ENCODE data around the gene RAB11FIP5. TPM values are rescaled to one million over a fixed set of nuclear protein-coding genes. Genes with fewer than 3 reads are reported as not detected.

The RAB11FIP5 gene
- total and polyA plus RNA-seq, 2 donors (not counting 3 experiments of a cell fraction or from before 2014, with no cell fraction given) = 36.6 to 47.0 TPM

- Histone ChIP-seq H3K79me2 (ENCODE audit: control insufficient read depth, insufficient read depth, low read length) (peaks cover 96% of the 10 kb centered on the region), H3K9ac (replicated peaks; ENCODE audit: extremely low read depth, insufficient read depth, low read length) (no peak overlapping the region), H3K4me1 (ENCODE audit: control insufficient read depth, extremely low read depth, insufficient read depth, low read length) (peaks cover 34% of the 10 kb centered on the region), H3K4me3 (replicated peaks in 1 of 3; ENCODE audit: insufficient read depth in 1 of 3, low read depth in 1 of 3, low read length in 3 of 3) (no peak overlapping the region), H3K9me1 (replicated peaks; ENCODE audit: control insufficient read depth, extremely low read depth, insufficient read depth, low read length) (no peaks in the 10 kb centered on the region), H3K9me3 (replicated peaks; ENCODE audit: control insufficient read depth, insufficient read depth, low read length) (no peaks in the 10 kb centered on the region), H2AFZ (ENCODE audit: low read depth, low read length) (no peak overlapping the region), H3K36me3 (ENCODE audit: control insufficient read depth in 2 of 2, extremely low read depth in 1 of 2, insufficient read depth in 2 of 2, low read length in 2 of 2) (peaks cover 0 to 4% of the 10 kb centered on the region in 2 experiments), H3K4me2 (ENCODE audit: insufficient read depth, low read length) (no peak overlapping the region), H3K27me3 (ENCODE audit: control insufficient read depth in 2 of 2, insufficient read depth in 2 of 2, low read length in 2 of 2) (no peaks in the 10 kb centered on the region), H4K20me1 (replicated peaks; ENCODE audit: control insufficient read depth, extremely low read depth, insufficient read depth, low read length) (no peaks in the 10 kb centered on the region), H3K27ac (ENCODE audit: insufficient read depth, low read depth, low read length) (no peak overlapping the region)
- intact Hi-C loops (cut with micrococcal nuclease) = no loop called here
- dilution Hi-C loops (cut with MboI; ENCODE audit: extremely low pct_ligation_motif_present, low sequenced_read_pairs) = no loop called here
- POLR2A ChIA-PET = no interaction called here
- CTCF ChIA-PET = interaction anchor here (2.7 kb wide), 1 partner anchor 212 kb away, joined by 8 read pairs; no protein-coding TSS in a partner anchor
- FAIRE-seq (no peak), DNase-seq (ENCODE audit: low read depth, low spot score) (no peak)
- BruUV-seq (replicated peaks) = no TSS peak
- no peak for TF ChIP-seq MYC (IDR thresholded peaks at IDR 0.05; ENCODE audit: low read depth, low read length)
- no peak for TF ChIP-seq FOS (IDR thresholded peaks at IDR 0.05; ENCODE audit: borderline replicate concordance, insufficient read depth, low read length)
- no peak for TF ChIP-seq POLR2AphosphoS5 (IDR thresholded peaks at IDR 0.05; ENCODE audit: insufficient read depth, low read depth, low read length)
- no peak for TF ChIP-seq MAX (IDR thresholded peaks at IDR 0.05; ENCODE audit: insufficient read depth, insufficient read length)
Observed at GRCh38 chr2:73105511-73105971, 7.2 kb downstream of the RAB11FIP5 start.

GRCh38 chr2:73104933-73105332 is 7.8 kb downstream of the RAB11FIP5 start:
- Histone ChIP-seq H3K9me1 (replicated peaks; ENCODE audit: control insufficient read depth, extremely low read depth, insufficient read depth, low read length) (no peaks in the 10 kb centered on the region), H3K9ac (replicated peaks; ENCODE audit: extremely low read depth, insufficient read depth, low read length) (no peak overlapping the region), H3K9me3 (replicated peaks; ENCODE audit: control insufficient read depth, insufficient read depth, low read length) (no peaks in the 10 kb centered on the region), H3K4me1 (ENCODE audit: control insufficient read depth, extremely low read depth, insufficient read depth, low read length) (peaks cover 29% of the 10 kb centered on the region), H3K4me2 (ENCODE audit: insufficient read depth, low read length) (no peak overlapping the region), H4K20me1 (replicated peaks; ENCODE audit: control insufficient read depth, extremely low read depth, insufficient read depth, low read length) (no peaks in the 10 kb centered on the region), H3K27ac (ENCODE audit: insufficient read depth, low read depth, low read length) (no peak overlapping the region), H3K27me3 (ENCODE audit: control insufficient read depth in 2 of 2, insufficient read depth in 2 of 2, low read length in 2 of 2) (no peaks in the 10 kb centered on the region), H3K79me2 (ENCODE audit: control insufficient read depth, insufficient read depth, low read length) (peaks cover 93% of the 10 kb centered on the region), H3K4me3 (replicated peaks in 1 of 3; ENCODE audit: insufficient read depth in 1 of 3, low read depth in 1 of 3, low read length in 3 of 3) (no peak overlapping the region), H2AFZ (ENCODE audit: low read depth, low read length) (no peak overlapping the region), H3K36me3 (ENCODE audit: control insufficient read depth in 2 of 2, extremely low read depth in 1 of 2, insufficient read depth in 2 of 2, low read length in 2 of 2) (peaks cover 0 to 4% of the 10 kb centered on the region in 2 experiments)
- intact Hi-C loops (cut with micrococcal nuclease) = no loop called here
- DNase-seq (ENCODE audit: low read depth, low spot score) (no peak), FAIRE-seq (no peak)
- dilution Hi-C loops (cut with MboI; ENCODE audit: extremely low pct_ligation_motif_present, low sequenced_read_pairs) = no loop called here
- POLR2A ChIA-PET = no interaction called here
- TF ChIP-seq MYC (IDR thresholded peaks at IDR 0.05; ENCODE audit: low read depth, low read length) (no peak), JUN (IDR thresholded peaks at IDR 0.05; ENCODE audit: borderline replicate concordance, insufficient read depth, insufficient read length, low read depth) (no peak)
- no TSS peak for BruUV-seq (replicated peaks)
- CTCF ChIA-PET = interaction anchor here (1.1 to 1.4 kb wide), 2 partner anchors 12 to 72 kb away, joined by 5 read pairs; no protein-coding TSS in a partner anchor
